ENCODE results near the gene RHBG. TPM values are rescaled to one million over a fixed set of nuclear protein-coding genes. Genes with fewer than 3 reads are reported as not detected.

Gene RHBG
- total RNA-seq, 2 donors from 2014 or later = not detected

DNA sequence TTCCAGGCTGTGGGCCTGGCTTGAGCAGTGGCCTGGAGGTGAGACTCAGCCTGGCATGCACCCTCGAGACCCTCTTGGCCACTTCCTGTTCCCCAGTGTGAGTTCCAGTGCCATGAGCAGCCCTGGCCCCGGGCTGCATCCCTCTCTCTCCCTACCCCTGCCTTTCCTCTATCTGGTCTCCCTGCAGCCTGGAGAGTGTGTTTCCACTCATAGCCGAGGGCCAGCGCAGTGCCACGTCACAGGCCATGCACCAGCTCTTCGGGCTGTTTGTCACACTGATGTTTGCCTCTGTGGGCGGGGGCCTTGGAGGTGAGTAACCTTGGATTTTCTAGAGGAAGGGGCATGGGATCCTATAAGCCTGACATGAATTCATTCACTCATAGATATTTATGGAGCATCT, 13.6 kb downstream of the RHBG start:
- intact Hi-C loops (cut with DNase I, micrococcal nuclease) = loop anchor here in 1 of 2 donors (10.0 kb wide), 1 partner anchor 222 kb away; the partner anchor contains the start of gene GPATCH4
- no peak for ATAC-seq
- no peak for DNase-seq

DNA sequence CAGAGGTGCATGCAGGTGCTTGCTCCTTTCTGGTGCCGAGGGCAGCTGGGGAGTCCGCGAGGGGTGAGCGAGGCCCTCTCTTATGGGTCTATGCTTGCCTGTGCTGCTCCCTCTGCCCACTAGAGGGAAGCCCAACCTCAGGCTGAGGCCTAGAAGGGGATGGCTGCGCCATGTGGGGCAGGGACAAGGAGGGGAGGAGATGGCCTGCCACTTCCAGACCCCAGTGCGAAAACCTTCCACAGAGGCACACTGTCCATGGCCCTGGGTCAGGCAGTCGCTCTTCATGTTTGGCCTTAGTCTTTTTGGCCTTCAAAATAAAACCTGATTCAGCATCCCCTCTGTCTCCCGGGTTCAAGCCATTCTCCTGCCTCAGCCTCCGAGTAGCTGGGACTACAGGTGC, 14.0 kb downstream of the RHBG start:
- ATAC-seq (peak; percentile 91), DNase-seq (peak in 1 of 2 donors; percentile 65)
- intact Hi-C loops (cut with DNase I, micrococcal nuclease) = loop anchor here in 1 of 2 donors (10.0 kb wide), 1 partner anchor 222 kb away; the partner anchor contains the start of gene GPATCH4

DNA sequence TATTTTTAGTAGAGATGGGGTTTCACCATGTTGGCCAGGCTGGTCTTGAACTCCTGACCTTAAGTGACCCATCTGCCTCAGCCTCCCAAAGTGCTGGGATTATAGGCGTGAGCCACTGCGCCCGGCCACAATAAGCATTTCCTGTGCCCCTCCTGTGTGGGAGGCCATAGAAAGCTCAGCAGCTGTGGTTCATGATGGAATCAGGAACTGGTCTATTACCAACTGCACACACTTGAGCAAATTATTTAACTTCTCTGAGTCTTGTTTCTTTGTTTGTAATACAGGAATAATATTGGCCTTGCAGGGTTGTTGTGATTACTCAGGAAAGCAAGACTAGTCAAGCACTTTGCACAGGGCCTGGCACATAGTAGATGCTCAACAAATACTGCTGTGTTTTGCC, 15.0 kb downstream of the RHBG start:
- no peak for ATAC-seq
- intact Hi-C loops (cut with DNase I, micrococcal nuclease) = loop anchor here in 1 of 2 donors (2.0 to 10.0 kb wide), 2 partner anchors 61 to 221 kb away; partner anchors contain the start of gene GPATCH4
- DNase-seq = no peak

DNA sequence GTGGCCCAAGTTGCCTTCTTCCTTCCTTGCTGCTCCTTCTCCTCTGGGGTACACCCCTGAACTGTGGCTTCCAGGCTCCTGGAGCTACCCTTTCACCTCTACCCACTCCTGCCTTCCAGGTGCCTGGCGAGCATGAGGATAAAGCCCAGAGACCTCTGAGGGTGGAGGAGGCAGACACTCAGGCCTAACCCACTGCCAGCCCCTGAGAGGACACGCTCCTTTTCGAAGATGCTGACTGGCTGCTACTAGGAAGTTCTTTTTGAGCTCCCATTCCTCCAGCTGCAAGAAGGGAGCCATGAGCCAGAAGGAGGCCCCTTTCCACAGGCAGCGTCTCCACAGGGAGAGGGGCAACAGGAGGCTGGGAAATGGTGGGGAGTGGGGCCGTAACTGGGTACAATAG, 15.6 kb downstream of the RHBG start:
- DNase-seq (no peak), ATAC-seq (no peak)
- intact Hi-C loops (cut with DNase I, micrococcal nuclease) = loop anchor here (2.0 to 10.0 kb wide), 3 partner anchors 60 to 220 kb away; partner anchors contain the start of gene GPATCH4 (in 1 of the 2)

DNA sequence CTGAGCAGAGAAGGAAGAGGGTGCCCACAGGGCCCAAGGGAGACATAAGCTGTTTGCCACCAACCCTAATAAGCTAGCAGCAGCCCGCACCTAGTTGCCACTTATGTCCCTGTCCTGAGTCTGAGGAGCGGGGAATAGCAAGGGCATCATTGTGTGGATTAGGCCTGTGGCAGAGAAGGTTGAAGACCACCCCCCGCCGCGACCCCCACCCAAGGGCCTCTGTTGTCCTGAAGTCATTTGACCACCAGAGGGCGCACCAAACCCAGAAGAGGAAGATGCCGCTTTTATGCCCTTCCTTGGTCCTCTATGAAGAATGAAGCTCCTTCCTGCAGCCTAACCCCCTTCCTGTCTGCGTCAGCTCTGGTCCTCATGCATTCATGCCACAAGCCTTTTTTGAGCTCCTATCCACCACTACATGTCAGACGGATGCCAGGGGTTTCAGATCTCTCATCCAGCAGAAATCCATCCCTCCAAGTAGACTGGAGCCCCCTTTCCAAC, 16.6 kb downstream of the RHBG start:
- DNase-seq = peak in 1 of 2 donors; percentile 77
- ATAC-seq = peak; percentile 66
- intact Hi-C loops (cut with DNase I, micrococcal nuclease) = loop anchor here (2.0 to 10.0 kb wide), 3 partner anchors 59 to 219 kb away; partner anchors contain the start of gene GPATCH4 (in 1 of the 2)

DNA sequence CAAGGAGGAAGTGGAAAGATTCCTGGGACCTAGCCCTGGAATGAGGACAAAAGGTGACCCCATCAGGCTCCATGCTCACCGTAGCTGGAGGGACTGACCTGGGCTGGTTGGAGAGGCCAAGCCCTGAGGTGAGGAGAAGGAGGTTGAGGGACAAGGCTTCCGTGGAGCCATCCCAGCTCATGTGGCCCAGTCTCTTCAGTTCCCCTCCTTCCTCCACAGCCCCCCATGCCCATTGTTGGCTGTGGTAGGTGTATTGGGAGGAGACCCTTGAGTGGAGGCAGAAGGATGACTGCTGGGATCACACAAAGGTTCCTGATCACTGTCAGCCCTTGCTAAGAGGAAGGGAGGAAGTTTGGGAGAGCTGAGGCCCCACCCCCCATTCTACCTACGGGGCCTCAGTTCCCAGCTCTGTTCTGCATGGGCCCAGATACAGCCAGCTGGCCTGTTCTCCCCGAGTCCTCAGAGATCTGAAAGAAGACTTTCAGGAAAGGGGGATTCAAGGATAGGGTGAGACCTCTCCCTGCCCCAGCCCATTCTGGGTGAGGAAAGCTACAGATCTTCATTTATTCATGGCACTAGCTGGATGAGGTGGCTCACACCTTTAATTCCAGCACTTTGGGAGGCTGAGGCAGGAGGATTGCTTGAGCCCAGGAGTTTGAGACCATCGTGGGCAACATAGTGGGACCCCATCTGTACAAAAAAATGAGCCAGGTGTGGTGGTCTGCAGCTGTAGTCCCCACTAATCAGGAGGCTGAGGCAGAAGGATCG, 17.3 kb downstream of the RHBG start:
- DNase-seq = no peak
- no peak for ATAC-seq
- intact Hi-C loops (cut with DNase I, micrococcal nuclease) = loop anchor here (5.0 to 10.0 kb wide), 2 partner anchors 61 to 218 kb away; partner anchors contain the start of gene GPATCH4 (in 1 of the 2)

DNA sequence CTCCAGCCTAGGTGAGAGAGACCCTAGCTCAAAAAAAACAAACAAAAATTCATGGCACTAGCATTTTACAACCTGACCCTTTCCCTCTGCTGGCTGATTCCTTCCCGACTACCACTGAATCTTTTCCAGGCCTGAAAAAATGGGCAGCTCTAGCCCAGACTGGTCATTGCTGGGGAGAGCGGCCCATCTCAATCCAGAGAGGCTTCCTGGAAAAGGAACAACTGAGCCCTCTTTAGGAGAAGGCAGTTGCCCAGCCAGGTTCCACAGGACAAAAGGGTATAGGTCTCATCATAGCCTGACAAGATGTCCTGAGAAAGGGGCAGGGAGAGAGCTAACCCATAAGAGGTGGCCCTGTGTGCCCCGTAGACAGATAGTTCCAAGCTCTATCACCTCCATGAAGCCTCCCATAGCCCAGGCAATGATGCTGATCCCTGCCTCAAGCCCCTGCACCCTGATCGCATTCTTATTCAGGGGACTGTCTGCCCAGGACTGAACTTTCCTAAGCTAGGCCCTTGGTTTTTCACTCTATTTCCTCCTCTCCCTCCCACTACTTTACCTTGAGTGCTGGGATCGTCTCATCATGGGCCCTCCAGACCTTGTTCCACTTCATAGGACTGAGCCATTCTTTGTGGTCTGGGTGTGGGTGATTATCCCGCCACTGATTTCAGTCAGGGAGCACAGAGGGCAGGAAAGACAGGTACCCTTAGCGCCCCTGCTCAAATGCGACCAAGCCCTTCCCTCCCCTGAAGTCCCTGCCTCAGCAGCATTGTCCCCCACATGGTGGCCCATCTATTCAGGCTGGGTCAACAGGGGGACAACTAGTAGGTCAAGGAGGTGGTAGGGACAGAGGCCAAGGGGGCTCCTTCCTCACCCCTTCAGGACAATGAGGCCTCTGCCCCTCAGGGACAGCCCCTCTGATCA, 18.2 kb downstream of the RHBG start:
- ATAC-seq (no peak), DNase-seq (no peak)
- intact Hi-C loops (cut with DNase I, micrococcal nuclease) = loop anchor here (5.0 to 10.0 kb wide), 2 partner anchors 60 to 218 kb away; partner anchors contain the start of gene GPATCH4 (in 1 of the 2)

DNA sequence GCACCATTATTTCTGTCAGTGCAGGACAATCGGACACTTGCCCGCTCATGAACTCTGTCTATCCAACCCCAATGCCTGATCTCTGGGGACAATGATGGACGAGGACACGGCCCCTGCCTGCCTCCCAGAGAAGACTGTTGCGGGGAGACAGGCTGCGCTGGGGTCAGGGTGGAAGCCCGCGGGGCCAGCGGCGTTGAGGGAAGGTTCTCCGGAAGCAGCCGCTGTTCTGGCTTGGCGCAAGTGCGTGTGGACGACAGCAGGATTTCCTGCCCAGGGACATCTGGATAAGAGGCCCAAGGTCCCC, 18.8 kb downstream of the RHBG start:
- intact Hi-C loops (cut with DNase I, micrococcal nuclease) = loop anchor here (5.0 to 10.0 kb wide), 2 partner anchors 59 to 217 kb away; partner anchors contain the start of gene GPATCH4 (in 1 of the 2)
- DNase-seq (no peak), ATAC-seq (no peak)

DNA sequence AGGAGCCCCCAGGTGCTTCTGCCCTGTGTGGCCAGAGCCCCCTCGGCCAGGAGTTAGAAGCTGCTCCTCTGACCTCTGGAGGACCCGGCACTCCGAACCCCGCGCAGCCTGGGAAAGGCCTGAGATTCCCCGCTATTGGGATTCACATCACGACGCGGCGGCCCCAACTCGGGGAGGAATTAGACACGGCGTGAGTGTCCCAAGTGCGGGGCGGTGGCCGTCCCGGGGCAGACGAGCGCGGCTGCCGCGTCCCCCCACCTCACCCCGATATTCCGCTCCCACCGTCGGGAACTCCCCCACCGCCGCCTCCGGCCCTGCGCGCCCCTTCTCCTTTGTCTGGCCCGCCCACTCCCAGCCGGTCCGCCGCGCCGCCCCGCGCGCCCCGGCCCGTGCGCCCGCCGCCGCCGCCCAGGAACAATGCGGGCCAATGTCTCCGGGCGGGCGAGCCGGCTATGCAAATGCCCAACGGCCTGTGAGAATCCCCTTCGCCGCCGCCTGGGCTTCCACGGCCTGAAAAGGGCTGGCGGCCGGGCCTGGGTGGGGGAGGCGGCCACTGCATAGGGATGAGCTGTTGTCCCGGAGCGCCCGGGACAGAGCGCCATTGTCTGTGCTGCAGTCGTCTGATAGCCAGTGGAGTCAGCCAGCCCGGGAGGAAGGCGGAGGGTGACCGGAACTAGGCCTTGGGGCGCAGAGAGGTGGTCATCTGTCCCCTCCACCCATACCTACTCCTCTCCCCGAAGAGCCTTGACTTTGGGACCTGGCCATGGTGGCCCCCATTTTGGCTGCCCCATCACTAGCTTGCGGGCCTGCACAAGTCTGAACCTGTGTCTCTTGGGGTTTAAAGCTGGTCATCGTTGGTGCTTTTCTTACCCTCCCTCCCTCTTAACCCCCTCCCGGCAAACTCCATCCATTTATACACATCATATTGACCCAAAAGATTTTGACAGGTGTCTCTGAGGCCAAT, 19.4 kb downstream of the RHBG start:
- intact Hi-C loops (cut with DNase I, micrococcal nuclease) = loop anchor here (5.0 to 10.0 kb wide), 2 partner anchors 59 to 216 kb away; partner anchors contain the start of gene GPATCH4 (in 1 of the 2)
- ATAC-seq (peak; percentile 16), DNase-seq (no peak)

DNA sequence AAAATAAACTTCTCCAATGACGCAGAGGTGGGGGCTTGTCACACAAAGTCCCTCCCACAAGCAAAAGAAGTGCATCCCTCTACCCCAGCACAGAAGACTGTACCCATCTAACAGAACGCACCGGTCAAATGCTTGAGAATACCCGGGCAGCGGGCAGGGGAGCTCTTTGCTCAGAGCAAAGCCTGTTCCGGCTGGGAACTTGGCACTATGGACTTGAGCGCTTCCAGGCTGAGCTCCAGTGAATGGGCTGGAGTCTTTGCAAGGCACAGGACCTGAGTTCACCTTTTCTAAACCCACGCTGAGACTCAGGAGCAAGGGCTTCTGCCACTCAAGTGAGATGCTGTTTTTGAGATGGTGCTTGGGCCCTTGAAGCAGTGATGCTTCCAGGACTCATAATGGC, 20.3 kb downstream of the RHBG start:
- no peak for ATAC-seq
- no peak for DNase-seq
- intact Hi-C loops (cut with DNase I, micrococcal nuclease) = loop anchor here (5.0 to 10.0 kb wide), 2 partner anchors 58 to 215 kb away; partner anchors contain the start of gene GPATCH4 (in 1 of the 2)

DNA sequence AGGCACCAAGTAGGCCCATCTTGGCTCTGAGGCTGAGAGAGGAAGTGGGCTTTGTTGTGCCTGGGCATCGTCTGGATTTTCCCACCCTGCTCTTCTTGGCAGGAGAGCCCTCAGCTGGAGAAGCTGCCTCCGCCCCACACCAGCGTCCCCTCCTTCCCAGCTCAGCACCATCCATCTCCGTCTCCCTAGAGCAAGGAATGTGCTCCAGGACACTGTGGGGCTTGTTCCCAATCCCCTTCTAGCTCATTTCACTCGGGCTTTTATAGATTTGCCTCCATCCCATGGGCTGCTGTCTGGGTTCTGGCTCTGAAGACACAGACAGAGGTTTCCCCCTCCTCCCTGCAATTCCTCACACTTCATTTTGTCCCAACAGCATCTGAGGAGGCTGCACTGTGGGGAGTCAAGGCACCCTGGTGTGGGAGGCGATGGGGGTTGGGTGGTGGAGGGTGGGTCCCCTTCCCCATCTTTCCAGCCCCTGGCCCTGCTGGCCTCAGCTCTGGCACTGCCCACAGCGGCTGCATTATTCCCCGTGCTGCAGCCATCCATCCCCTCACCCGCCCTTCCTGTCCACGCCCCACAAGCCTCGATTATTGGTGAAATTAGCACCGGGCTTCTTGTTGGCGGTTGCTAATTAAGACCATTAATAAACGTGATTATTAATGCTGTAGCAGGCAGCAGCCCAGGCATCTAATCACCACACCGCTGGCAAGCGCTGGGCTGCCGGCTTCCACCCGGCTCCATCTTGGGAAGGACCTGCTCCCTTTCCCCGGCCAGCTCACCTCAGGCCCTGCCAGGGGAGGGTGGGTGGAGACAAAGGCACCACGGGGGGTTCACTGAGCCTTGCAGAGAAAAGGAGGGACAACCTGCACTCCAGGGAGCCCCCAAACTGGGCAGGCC, 21.7 kb downstream of the RHBG start:
- no peak for DNase-seq
- no peak for ATAC-seq
- intact Hi-C loops (cut with DNase I, micrococcal nuclease) = no loop called here

DNA sequence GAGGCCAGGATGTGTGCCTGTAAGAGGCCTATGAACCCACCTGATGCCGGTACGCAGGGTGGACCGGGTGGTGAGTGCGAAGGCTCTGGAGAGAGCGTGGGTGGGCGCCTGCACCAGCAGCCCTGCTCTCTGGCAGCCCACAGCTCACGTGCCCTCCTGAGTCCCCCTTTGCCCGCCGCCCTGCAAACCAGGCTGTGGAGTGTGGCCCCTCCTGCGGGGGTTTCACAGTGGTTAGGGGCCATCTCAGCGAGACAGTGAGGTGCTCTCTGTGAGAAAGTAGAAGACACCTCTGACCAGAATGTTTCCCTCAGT, 22.3 kb downstream of the RHBG start:
- intact Hi-C loops (cut with DNase I, micrococcal nuclease) = no loop called here
- no peak for ATAC-seq
- DNase-seq = no peak

DNA sequence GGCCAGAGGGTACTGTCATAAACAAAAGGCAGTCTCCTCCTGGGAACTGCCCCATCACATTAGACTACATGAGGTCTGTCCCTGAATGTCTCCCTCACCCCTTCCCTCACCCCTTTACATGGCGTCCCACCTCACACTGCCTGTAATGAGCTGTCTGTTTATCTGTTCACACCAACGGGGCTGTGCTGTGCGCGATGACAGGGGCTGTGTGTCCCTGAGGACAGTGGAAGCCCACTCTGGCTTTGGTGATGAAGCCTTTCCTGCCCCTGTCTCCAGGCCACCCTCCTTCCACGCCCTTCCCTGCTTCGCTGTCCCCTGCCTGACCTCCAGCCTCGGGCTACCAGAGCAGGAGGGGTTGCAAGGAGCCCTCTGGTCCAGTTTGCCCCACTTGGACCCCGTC, 22.7 kb downstream of the RHBG start:
- intact Hi-C loops (cut with DNase I, micrococcal nuclease) = no loop called here
- DNase-seq (no peak), ATAC-seq (no peak)

DNA sequence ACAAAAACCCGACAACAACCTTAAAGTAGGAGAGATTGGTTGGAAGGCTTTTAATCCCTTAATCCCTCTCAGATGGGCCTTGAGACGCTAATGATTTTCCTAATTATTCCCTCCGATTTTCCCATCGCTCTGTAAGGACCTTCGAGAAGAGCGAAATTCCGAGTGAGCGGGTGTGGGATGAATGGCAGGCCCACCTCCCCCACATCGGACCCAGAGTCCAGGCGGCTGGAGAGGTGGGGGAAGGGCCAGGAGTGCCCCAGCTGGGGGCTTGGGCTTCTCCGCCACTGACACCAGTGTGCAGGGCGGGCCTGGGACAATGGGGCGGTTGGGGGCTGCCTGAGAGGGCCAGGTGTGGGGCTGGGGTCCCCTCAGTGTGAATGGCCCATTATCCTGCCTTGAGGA, 23.4 kb downstream of the RHBG start:
- no peak for DNase-seq
- no peak for ATAC-seq
- intact Hi-C loops (cut with DNase I, micrococcal nuclease) = no loop called here

DNA sequence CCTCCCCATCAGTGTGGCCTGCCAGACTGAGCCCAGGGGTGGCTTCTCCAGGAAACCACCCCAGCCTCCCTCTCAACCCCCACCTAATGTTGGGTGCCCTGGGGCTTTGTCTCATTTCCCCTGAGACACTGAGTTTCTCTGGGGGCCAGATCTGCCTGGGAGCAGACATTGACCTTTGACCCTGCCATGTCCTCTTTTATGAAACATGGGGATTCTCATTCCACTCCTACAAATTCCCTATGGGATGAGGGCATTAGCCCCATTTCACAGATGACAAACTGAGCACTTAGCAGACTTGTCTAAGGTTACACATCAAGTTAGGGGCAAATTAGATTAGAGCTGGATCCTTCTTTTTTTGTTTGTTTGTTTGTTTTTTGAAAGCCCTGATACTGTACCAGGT, 24.1 kb downstream of the RHBG start:
- intact Hi-C loops (cut with DNase I, micrococcal nuclease) = no loop called here
- ATAC-seq = no peak
- DNase-seq = no peak

DNA sequence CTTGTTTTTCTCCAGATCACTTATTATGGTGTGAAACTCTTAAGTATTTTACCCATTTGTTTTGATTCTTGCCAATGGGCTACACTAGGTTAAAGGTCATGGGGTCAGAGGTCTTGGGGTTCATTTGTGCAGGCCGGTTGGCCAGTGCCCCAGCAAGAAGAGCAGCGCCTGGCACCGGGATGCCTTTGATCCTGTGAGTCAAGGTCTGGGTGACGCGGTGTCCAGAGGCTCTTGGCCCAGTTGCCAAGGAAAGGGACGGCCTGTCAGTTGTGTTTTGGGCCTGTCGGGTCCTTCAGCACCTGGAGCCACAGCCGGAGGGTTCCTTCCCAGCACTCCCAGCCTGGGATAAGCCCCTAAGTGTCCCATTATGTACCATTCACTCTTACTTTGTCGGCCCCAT, 25.1 kb downstream of the RHBG start:
- intact Hi-C loops (cut with DNase I, micrococcal nuclease) = no loop called here
- no peak for DNase-seq
- ATAC-seq = no peak

DNA sequence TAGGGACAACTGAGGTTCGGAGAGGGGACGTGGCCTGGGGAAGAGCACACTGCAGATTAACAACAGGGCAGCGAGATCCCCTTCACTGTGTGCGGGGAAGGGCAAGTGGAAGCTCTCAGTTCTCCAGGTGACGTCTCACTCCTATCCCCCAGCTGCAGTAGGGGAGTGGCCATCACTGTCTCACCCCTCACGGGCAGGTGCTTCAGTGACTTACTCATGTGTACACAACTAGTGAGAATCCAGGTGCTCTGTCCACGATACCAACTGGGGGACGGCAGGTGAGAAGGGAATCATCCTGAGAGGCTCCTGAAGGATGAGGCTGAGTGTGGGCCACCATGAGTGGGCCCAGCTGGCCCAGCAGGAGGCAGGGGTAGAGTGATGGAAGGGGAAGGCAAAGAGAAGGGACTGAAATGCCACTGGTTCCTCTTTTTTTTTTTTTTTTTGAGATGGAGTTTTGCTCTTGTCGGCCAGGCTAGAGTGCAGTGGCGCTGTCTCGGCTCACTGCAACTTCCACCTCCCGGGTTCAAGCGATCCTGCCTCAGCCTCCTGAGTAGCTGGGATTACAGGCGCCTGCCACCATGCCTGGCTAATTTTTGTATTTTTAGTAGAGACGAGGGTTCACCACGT, 25.9 kb downstream of the RHBG start:
- no peak for DNase-seq
- intact Hi-C loops (cut with DNase I, micrococcal nuclease) = no loop called here
- ATAC-seq = no peak

Data from left colon (tissue), 2 donors.